H9 (cell line): ENCODE results near the gene GABBR2. TPM values are rescaled to one million over a fixed set of nuclear protein-coding genes. Genes with fewer than 3 reads are reported as not detected.

Experiments used
- DNase-seq: peaks from one replicate; pipeline ENCODE4 v3.0.0-alpha.2; 2017
- H2AFZ ChIP-seq: one replicate; pipeline ENCODE4 v1.6.1; 2013; ENCODE audit warnings: mild to moderate bottlenecking, low read length, control low read depth, moderate library complexity
- H2AK5ac ChIP-seq: 2 replicates; pipeline ENCODE4 v1.6.1; 2013; ENCODE audit warnings: low read length, control low read depth, mixed read lengths; ENCODE audit not compliant: insufficient read length
- H2BK120ac ChIP-seq: one replicate; pipeline ENCODE4 v1.6.1; 2013; ENCODE audit warnings: low read depth, mild to moderate bottlenecking, low read length, control low read depth, inconsistent platforms; ENCODE audit not compliant: poor library complexity, severe bottlenecking
- H2BK12ac ChIP-seq: 2 replicates; pipeline ENCODE4 v1.6.1; 2013; ENCODE audit warnings: low read length, control low read depth, mixed read lengths, low read depth; ENCODE audit not compliant: insufficient read length
- H2BK15ac ChIP-seq: 2 replicates; pipeline ENCODE4 v1.6.1; 2013; ENCODE audit warnings: low read depth, low read length, control low read depth
- H2BK20ac ChIP-seq: one replicate; pipeline ENCODE4 v1.6.1; 2013; ENCODE audit warnings: low read depth, mild to moderate bottlenecking, low read length, control low read depth, inconsistent platforms; ENCODE audit not compliant: poor library complexity, severe bottlenecking
- H2BK5ac ChIP-seq: 2 replicates; pipeline ENCODE4 v1.6.1; 2013; ENCODE audit warnings: low read length, control low read depth, mixed read lengths; ENCODE audit not compliant: insufficient read length
- H3K14ac ChIP-seq: 2 replicates; pipeline ENCODE4 v1.6.1; 2013; ENCODE audit warnings: low read length, control low read depth; ENCODE audit not compliant: insufficient read depth
- H3K18ac ChIP-seq: 2 replicates; pipeline ENCODE4 v1.6.1; 2013; ENCODE audit warnings: low read depth, mild to moderate bottlenecking, mixed read lengths, low read length, control low read depth; ENCODE audit not compliant: insufficient read length
- H3K23ac ChIP-seq: 2 replicates; pipeline ENCODE4 v1.6.1; 2013; ENCODE audit warnings: low read length, control low read depth, mixed read lengths, low read depth; ENCODE audit not compliant: insufficient read length
- H3K23me2 ChIP-seq: 2 replicates; pipeline ENCODE4 v1.6.1; 2013; ENCODE audit warnings: low read depth, mild to moderate bottlenecking, mixed read lengths, low read length, control low read depth; ENCODE audit not compliant: insufficient read length, poor library complexity, severe bottlenecking
- H3K27ac ChIP-seq: 2 replicates; pipeline ENCODE4 v1.5.1; 2013; ENCODE audit warnings: low read length, control low read depth, mixed read lengths, low read depth; ENCODE audit not compliant: insufficient read length
- H3K27me3 ChIP-seq: 2 replicates; pipeline ENCODE4 v1.6.1; 2013; ENCODE audit warnings: low read length, control low read depth, inconsistent platforms; ENCODE audit not compliant: insufficient read depth
- H3K4ac ChIP-seq: 2 replicates; pipeline ENCODE4 v1.6.1; 2013; ENCODE audit warnings: low read depth, mild to moderate bottlenecking, control low read depth, inconsistent platforms, low read length, moderate library complexity
- H3K4me1 ChIP-seq: 2 replicates; pipeline ENCODE4 v1.6.1; 2013; ENCODE audit warnings: low read length, control low read depth, inconsistent platforms; ENCODE audit not compliant: insufficient read depth
- H3K4me2 ChIP-seq: 2 replicates; pipeline ENCODE4 v1.6.1; 2013; ENCODE audit warnings: low read length, control low read depth, mixed read lengths; ENCODE audit not compliant: insufficient read length, insufficient read depth
- H3K56ac ChIP-seq: 2 replicates; pipeline ENCODE4 v1.6.1; 2013; ENCODE audit warnings: low read depth, mild to moderate bottlenecking, mixed read lengths, low read length, control low read depth; ENCODE audit not compliant: insufficient read length
- H3K79me1 ChIP-seq: 2 replicates; pipeline ENCODE4 v1.6.1; 2013; ENCODE audit warnings: low read depth, mild to moderate bottlenecking, moderate library complexity, low read length, control low read depth, inconsistent platforms; ENCODE audit not compliant: insufficient read depth, poor library complexity, severe bottlenecking
- H3K79me2 ChIP-seq: 2 replicates; pipeline ENCODE4 v1.6.1; 2013; ENCODE audit warnings: low read length, control low read depth, inconsistent platforms; ENCODE audit not compliant: insufficient read depth
- H3K9ac ChIP-seq: 2 replicates; pipeline ENCODE4 v1.6.1; 2013; ENCODE audit warnings: low read length, control low read depth, mixed read lengths; ENCODE audit not compliant: insufficient read length; ENCODE audit errors: extremely low read depth
- H3K9me3 ChIP-seq: one replicate; pipeline ENCODE4 v1.6.1; 2013; ENCODE audit warnings: low read depth, low read length, inconsistent platforms; ENCODE audit not compliant: control insufficient read depth
- H3T11ph ChIP-seq: one replicate; pipeline ENCODE4 v1.6.1; 2013; ENCODE audit warnings: mild to moderate bottlenecking, low read length, control low read depth, inconsistent platforms
- H4K20me1 ChIP-seq: one replicate; pipeline ENCODE4 v1.6.1; 2013; ENCODE audit not compliant: control insufficient read depth, insufficient read length, insufficient read depth
- H4K5ac ChIP-seq: 2 replicates; pipeline ENCODE4 v1.6.1; 2013; ENCODE audit warnings: low read depth, mild to moderate bottlenecking, mixed read lengths, low read length, control low read depth; ENCODE audit not compliant: insufficient read length
- H4K8ac ChIP-seq: replicated peaks from 2 replicates; pipeline ENCODE4 v1.6.1; 2013; ENCODE audit warnings: low read length, control low read depth, mixed read lengths, low read depth; ENCODE audit not compliant: insufficient read length
- H4K91ac ChIP-seq: 2 replicates; pipeline ENCODE4 v1.6.1; 2013; ENCODE audit warnings: low read depth, mild to moderate bottlenecking, moderate library complexity, mixed read lengths, low read length, control low read depth; ENCODE audit not compliant: insufficient read length
- H3K27ac Mint-ChIP-seq, 3 experiments: 2 replicates in 2 of 3; 3 replicates in 1 of 3; pipeline ENCODE4 v1.8.0; 2020 to 2021; ENCODE audit warnings: mixed read lengths in 3 of 3, mild to moderate bottlenecking in 1 of 3, moderate library complexity in 1 of 3
- H3K27me3 Mint-ChIP-seq: 2 replicates; pipeline ENCODE4 v1.8.0; 2021; ENCODE audit warnings: low read depth, mild to moderate bottlenecking, moderate library complexity, mixed read lengths
- H3K36me3 Mint-ChIP-seq, 3 experiments: 2 replicates in 2 of 3; 3 replicates in 1 of 3; pipeline ENCODE4 v1.8.0; 2020 to 2021; ENCODE audit warnings: low read depth in 3 of 3, mixed read lengths in 3 of 3; ENCODE audit not compliant: insufficient read depth in 1 of 3
- H3K4me1 Mint-ChIP-seq, 2 experiments: 2 replicates each; pipeline ENCODE4 v1.8.0; 2020; ENCODE audit warnings: mixed read lengths in 2 of 2
- H3K4me3 Mint-ChIP-seq, 2 experiments: 2 replicates in 1 of 2; 3 replicates in 1 of 2; pipeline ENCODE4 v1.8.0; 2020 to 2021; ENCODE audit warnings: mild to moderate bottlenecking in 2 of 2, mixed read lengths in 2 of 2, moderate library complexity in 1 of 2
- H3K9me3 Mint-ChIP-seq, 2 experiments: 2 replicates in 1 of 2; 3 replicates in 1 of 2; pipeline ENCODE4 v1.8.0; 2020; ENCODE audit warnings: mild to moderate bottlenecking in 2 of 2, mixed read lengths in 2 of 2, moderate library complexity in 1 of 2
- CTCF ChIP-seq: fragments of 200-600 bp; sonication (generic); conservative IDR thresholded peaks from 3 replicates; pipeline ENCODE4 v1.8.0; 2021; ENCODE audit warnings: antibody characterized with exemption, mild to moderate bottlenecking
- WGBS: extraction: QIAGEN DNeasy Blood & Tissue Kit; methylation state at CpG from one replicate; pipeline ENCODE4 v1.1.7; 2013; ENCODE audit warnings: missing lambda C conversion rate, low lambda C conversion rate, mixed read lengths; ENCODE audit not compliant: insufficient read length; ENCODE audit errors: extremely low coverage; 5-methylcytosine and 5-hydroxymethylcytosine counted together
- total RNA-seq: library from RNA; stranded (reverse); gene quantifications from 2 replicates; pipeline ENCODE4 v1.2.1, GENCODE V29; 2021

The GABBR2 gene
- total RNA-seq, 1 experiment from 2014 or later, result 0.66 TPM

- H2AFZ ChIP-seq, result no peak overlapping the region
- no peak overlapping the region for H3K4me2 ChIP-seq
- H2BK120ac ChIP-seq, result no peak overlapping the region
- H3K9me3 Mint-ChIP-seq, result no peaks in the 10 kb centered on the region
- no peak overlapping the region for H3K56ac ChIP-seq
- TF ChIP-seq CTCF, result no peak
- H2AK5ac ChIP-seq, result no peak overlapping the region
- H3K23me2 ChIP-seq, result no peaks in the 10 kb centered on the region
- H3K4ac ChIP-seq, result no peak overlapping the region
- H3K79me1 ChIP-seq, result no peaks in the 10 kb centered on the region
- no peaks in the 10 kb centered on the region; a peak in 1 of 4 replicates for H3K4me1 Mint-ChIP-seq
- no peak overlapping the region for H3K9ac ChIP-seq
- H4K20me1 ChIP-seq, result no peaks in the 10 kb centered on the region
- no peak for DNase-seq
- H4K91ac ChIP-seq, result no peak overlapping the region
- no peaks in the 10 kb centered on the region for H3K27me3 ChIP-seq
- H4K5ac ChIP-seq, result no peak overlapping the region
- H3K18ac ChIP-seq, result no peak overlapping the region
- no peaks in the 10 kb centered on the region for H3K79me2 ChIP-seq
- no peak overlapping the region for H2BK12ac ChIP-seq
- H3K27ac Mint-ChIP-seq, result no peak overlapping the region
- no peak overlapping the region for H3K4me3 Mint-ChIP-seq
- no peak overlapping the region for H3K27ac ChIP-seq
- peaks cover 6% of the 10 kb centered on the region for H3K27me3 Mint-ChIP-seq
- H3K36me3 Mint-ChIP-seq, result no peaks in the 10 kb centered on the region; a peak in 1 of 7 replicates
- no peaks in the 10 kb centered on the region for H3K9me3 ChIP-seq
- no peaks in the 10 kb centered on the region for H3K4me1 ChIP-seq
- H2BK20ac ChIP-seq, result no peak overlapping the region
- H3K14ac ChIP-seq, result no peak overlapping the region
- H2BK15ac ChIP-seq, result no peak overlapping the region
- H3T11ph ChIP-seq, result no peak overlapping the region
- no peak overlapping the region for H4K8ac ChIP-seq
- no peak overlapping the region for H3K23ac ChIP-seq
- H2BK5ac ChIP-seq, result no peak overlapping the region
- WGBS, result no CpG with 5 or more reads among the region's 3 CpGs
Observed at GRCh38 chr9:98576859-98577258, 131.9 kb downstream of the GABBR2 start.
